GM06990 (cell line): ENCODE results near the gene ADISSP.

Experiments used
- DNase-seq: peaks from one replicate; pipeline ENCODE4 v3.0.0-alpha.2; 2011; ENCODE audit not compliant: insufficient read length; ENCODE audit errors: extremely low read depth
- H3K27me3 ChIP-seq: replicated peaks from 2 replicates; pipeline ENCODE4 v1.6.0; 2011; ENCODE audit warnings: low read length; ENCODE audit not compliant: control insufficient read depth, insufficient read depth
- H3K36me3 ChIP-seq: 2 replicates; pipeline ENCODE4 v1.5.1; 2011; ENCODE audit warnings: low read length; ENCODE audit not compliant: control insufficient read depth, insufficient read depth
- H3K4me3 ChIP-seq: replicated peaks from 2 replicates; pipeline ENCODE4 v1.5.1; 2011; ENCODE audit warnings: low read depth, mild to moderate bottlenecking, control low read depth, low read length
- TF ChIP-seq, protein P1 (sequence below): IDR thresholded peaks from 2 replicates; pipeline ENCODE4 v1.5.1; 2011; ENCODE audit warnings: low read length, control low read depth, mild to moderate bottlenecking, inconsistent platforms; ENCODE audit not compliant: insufficient read depth, poor library complexity, severe bottlenecking

Gene ADISSP

DNA sequence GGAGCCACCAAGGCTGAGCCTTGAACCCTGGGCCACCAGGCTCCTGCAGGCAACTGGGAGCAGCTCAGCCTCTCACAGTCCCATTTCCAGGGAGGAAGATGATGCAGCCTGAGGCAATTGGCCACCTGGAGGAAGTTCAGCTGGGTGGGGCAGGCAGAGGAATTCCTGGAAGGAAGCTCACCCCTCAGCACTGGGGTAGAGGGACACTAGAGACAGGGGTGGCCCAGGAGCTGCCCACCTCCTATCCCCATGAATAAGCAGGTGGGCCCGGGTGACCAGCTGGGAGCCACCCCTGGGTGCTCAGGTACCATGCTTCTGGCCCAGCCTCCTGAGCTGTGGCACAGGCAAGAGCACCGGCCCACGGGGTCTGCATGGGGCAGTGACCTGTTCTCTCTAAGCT, 38.7 kb downstream of the ADISSP start:
- no peak for DNase-seq
- no peak overlapping the region for H3K4me3 ChIP-seq
- H3K27me3 ChIP-seq: peaks cover 3% of the 10 kb centered on the region
- H3K36me3 ChIP-seq: no peaks in the 10 kb centered on the region
- TF ChIP-seq, protein P1, sequence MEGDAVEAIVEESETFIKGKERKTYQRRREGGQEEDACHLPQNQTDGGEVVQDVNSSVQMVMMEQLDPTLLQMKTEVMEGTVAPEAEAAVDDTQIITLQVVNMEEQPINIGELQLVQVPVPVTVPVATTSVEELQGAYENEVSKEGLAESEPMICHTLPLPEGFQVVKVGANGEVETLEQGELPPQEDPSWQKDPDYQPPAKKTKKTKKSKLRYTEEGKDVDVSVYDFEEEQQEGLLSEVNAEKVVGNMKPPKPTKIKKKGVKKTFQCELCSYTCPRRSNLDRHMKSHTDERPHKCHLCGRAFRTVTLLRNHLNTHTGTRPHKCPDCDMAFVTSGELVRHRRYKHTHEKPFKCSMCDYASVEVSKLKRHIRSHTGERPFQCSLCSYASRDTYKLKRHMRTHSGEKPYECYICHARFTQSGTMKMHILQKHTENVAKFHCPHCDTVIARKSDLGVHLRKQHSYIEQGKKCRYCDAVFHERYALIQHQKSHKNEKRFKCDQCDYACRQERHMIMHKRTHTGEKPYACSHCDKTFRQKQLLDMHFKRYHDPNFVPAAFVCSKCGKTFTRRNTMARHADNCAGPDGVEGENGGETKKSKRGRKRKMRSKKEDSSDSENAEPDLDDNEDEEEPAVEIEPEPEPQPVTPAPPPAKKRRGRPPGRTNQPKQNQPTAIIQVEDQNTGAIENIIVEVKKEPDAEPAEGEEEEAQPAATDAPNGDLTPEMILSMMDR: no peak

- DNase-seq: no peak
- TF ChIP-seq, protein P1: no peak
- Histone ChIP-seq H3K4me3 (no peak overlapping the region), H3K36me3 (no peaks in the 10 kb centered on the region), H3K27me3 (peaks cover 3% of the 10 kb centered on the region)
Observed at GRCh38 chr20:3728354-3728753, 39.2 kb downstream of the ADISSP start.

DNA sequence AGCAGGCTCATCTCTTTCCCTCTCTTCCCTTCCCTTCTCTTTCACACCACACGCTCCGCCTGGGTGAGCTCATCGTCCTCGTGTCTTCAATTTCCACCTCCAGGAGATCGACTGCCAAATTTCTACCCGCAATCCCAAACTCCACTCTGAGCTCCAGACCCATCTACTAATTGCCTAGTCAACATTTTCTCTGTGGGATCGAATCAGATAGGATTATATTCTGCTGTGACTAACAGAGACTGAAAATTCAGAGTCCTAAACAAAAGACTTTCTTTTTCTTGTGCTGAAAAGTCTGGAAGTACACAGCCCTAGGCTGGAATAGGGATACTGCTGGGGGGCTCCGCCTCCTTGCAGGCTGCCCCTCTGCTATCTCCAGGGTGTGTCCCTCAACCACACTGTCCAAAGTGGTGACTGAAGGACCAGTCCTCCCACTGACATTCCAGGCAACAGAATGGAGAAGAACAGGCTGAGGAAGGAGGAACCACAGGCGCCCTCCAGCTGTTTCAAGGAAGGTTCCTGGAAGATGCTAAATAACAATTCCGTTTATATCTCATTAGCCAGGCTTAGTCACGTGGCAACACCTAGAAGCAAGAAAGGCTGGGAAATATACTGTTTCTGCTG, 40.0 kb downstream of the ADISSP start:
- H3K4me3 ChIP-seq: no peak overlapping the region
- H3K36me3 ChIP-seq: no peaks in the 10 kb centered on the region
- H3K27me3 ChIP-seq: peaks cover 3% of the 10 kb centered on the region
- DNase-seq: no peak
- TF ChIP-seq, protein P1: no peak

GRCh38 chr20:3724356-3724755, 43.2 kb downstream of the ADISSP start:
- H3K4me3 ChIP-seq: no peak overlapping the region
- TF ChIP-seq, protein P1: no peak
- no peaks in the 10 kb centered on the region for H3K36me3 ChIP-seq
- H3K27me3 ChIP-seq: peaks cover 2% of the 10 kb centered on the region
- DNase-seq: no peak

DNA sequence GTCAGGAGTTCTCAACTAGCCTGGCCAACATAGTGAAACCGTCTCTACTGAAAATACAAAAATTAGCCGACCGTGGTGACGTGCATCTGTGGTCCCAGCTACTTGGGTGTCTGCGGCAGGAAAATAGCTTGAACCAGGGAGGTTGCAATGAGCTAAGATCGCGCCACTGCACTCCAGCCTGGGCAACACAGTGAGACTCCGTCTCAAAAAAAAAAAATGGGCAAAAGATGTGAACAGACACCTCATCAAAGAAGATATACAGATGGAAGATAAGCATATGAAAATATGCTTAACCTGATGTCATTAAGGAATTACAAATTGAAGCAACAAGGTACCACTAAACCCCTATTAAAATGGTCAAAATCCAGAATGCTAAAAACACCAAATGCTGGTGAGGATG, 44.3 kb downstream of the ADISSP start:
- H3K36me3 ChIP-seq: no peaks in the 10 kb centered on the region
- no peak for DNase-seq
- TF ChIP-seq, protein P1: no peak
- H3K27me3 ChIP-seq: no peaks in the 10 kb centered on the region; the same call in 1 of the 2 replicates
- H3K4me3 ChIP-seq: no peak overlapping the region

DNA sequence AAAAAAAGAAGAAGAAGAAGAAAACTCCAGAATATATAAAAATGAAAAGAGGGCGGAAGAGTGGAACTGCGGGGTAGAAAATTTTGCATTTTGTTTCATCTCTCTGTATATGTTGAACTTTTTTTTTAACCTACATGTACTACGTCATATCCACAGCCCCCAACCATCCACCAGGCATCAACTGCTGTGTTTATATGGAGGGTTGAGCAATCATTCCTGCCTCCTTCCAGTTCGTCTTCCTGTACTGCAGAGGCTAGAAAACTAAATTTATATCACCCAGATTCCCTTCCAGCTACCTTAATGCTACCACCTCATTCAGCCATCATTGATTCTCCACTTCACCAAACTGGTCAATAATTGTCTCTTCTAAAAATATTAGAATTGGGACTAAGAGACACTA, 45.6 kb downstream of the ADISSP start:
- TF ChIP-seq, protein P1: no peak
- DNase-seq: no peak
- no peak overlapping the region for H3K4me3 ChIP-seq
- no peaks in the 10 kb centered on the region for H3K36me3 ChIP-seq
- no peaks in the 10 kb centered on the region for H3K27me3 ChIP-seq
